ENCODE data around the gene RAB22A.
"Not testable (repeated sequence)": the region's sequence is repeated elsewhere in the genome, so short reads cannot be mapped to it uniquely, and the experiment has no call there.

RAB22A gene

DNA sequence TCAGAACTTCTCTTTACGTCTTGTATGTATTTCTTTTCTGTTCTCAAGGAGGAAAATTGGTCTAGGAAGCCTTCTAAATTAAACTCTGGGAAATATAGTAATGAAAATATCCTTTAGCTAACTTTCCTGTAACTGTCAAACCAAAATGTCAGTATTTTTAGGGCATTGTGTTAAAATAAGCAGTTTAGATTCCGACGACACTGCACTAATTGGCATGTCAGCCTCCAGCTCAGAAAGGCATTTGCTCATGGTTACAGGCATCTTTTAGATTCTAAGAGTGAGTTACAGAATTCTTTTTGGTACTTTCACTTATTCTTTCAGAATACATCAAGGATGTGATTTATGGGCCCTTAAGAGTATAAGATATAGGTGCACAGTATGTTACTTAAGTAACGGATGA is 53.5 kb downstream of the RAB22A start:
- Histone ChIP-seq H3K27me3 (ENCODE audit: control insufficient read depth in 1 of 2, insufficient read depth in 2 of 2, low read length in 2 of 2) (no peaks in the 10 kb centered on the region), H3K4me1 (ENCODE audit: control insufficient read depth in 1 of 2, insufficient read depth in 2 of 2, low read length in 2 of 2) (no peaks in the 10 kb centered on the region), H3K36me3 (ENCODE audit: control insufficient read depth in 1 of 2, insufficient read depth in 2 of 2, low read length in 2 of 2) (peaks cover 0 to 29% of the 10 kb centered on the region in 2 donors), H3K27ac (ENCODE audit: low read depth, low read length) (no peak overlapping the region), H3K4me3 (ENCODE audit: low read depth in 1 of 2, low read length in 2 of 2) (no peak overlapping the region), H3K9ac (ENCODE audit: low read depth in 1 of 2, low read length in 2 of 2) (no peak overlapping the region), H3K9me3 (ENCODE audit: control insufficient read depth in 1 of 2, low read length in 2 of 2) (no peaks in the 10 kb centered on the region)

- H3K4me3 ChIP-seq (ENCODE audit: low read depth in 1 of 2, low read length in 2 of 2) = no peak overlapping the region
- H3K36me3 ChIP-seq (ENCODE audit: control insufficient read depth in 1 of 2, insufficient read depth in 2 of 2, low read length in 2 of 2) = peaks cover 0 to 5% of the 10 kb centered on the region in 2 donors
- H3K9ac ChIP-seq (ENCODE audit: low read depth in 1 of 2, low read length in 2 of 2) = no peak overlapping the region
- H3K27me3 ChIP-seq (ENCODE audit: control insufficient read depth in 1 of 2, insufficient read depth in 2 of 2, low read length in 2 of 2) = no peaks in the 10 kb centered on the region
- no peaks in the 10 kb centered on the region for H3K9me3 ChIP-seq (ENCODE audit: control insufficient read depth in 1 of 2, low read length in 2 of 2)
- H3K4me1 ChIP-seq (ENCODE audit: control insufficient read depth in 1 of 2, insufficient read depth in 2 of 2, low read length in 2 of 2) = no peaks in the 10 kb centered on the region
- no peak overlapping the region for H3K27ac ChIP-seq (ENCODE audit: low read depth, low read length)
Measured at GRCh38 chr20:58366866-58367265, 57.4 kb downstream of the RAB22A start.

GRCh38 chr20:58372806-58373205 is 63.3 kb downstream of the RAB22A start:
- H3K9me3 ChIP-seq (ENCODE audit: control insufficient read depth in 1 of 2, low read length in 2 of 2) = no peaks in the 10 kb centered on the region

DNA sequence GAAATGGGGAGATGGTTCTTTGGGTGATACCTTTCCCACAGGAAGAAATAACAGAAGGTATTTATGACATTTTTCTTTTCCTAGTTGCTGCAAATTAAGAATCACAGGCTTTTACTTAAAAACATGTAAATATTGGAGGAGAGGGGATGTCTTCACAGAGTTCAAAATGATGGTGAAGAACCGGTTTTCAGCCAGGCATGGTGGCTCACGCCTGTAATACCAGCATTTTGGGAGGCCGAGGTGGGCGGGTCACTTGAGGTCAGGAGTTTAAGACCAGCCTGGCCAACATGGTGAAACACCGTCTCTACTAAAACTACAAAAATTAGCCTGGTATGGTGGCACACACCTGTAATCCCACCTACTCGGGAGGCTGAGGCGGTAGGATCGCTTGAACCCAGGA is 63.8 kb downstream of the RAB22A start:
- H3K27ac ChIP-seq (ENCODE audit: low read depth, low read length); H3K27me3 ChIP-seq (ENCODE audit: control insufficient read depth in 1 of 2, insufficient read depth in 2 of 2, low read length in 2 of 2); H3K9ac ChIP-seq (ENCODE audit: low read depth in 1 of 2, low read length in 2 of 2); H3K4me1 ChIP-seq (ENCODE audit: control insufficient read depth in 1 of 2, insufficient read depth in 2 of 2, low read length in 2 of 2); H3K9me3 ChIP-seq (ENCODE audit: control insufficient read depth in 1 of 2, low read length in 2 of 2); H3K36me3 ChIP-seq (ENCODE audit: control insufficient read depth in 1 of 2, insufficient read depth in 2 of 2, low read length in 2 of 2); H3K4me3 ChIP-seq (ENCODE audit: low read depth in 1 of 2, low read length in 2 of 2): not testable (repeated sequence)

More at GRCh38 chr20:58372806-58373205, 63.3 kb downstream of the RAB22A start:
- Histone ChIP-seq H3K27ac (ENCODE audit: low read depth, low read length) (no peak overlapping the region), H3K9ac (ENCODE audit: low read depth in 1 of 2, low read length in 2 of 2) (no peak overlapping the region), H3K4me3 (ENCODE audit: low read depth in 1 of 2, low read length in 2 of 2) (no peak overlapping the region), H3K27me3 (ENCODE audit: control insufficient read depth in 1 of 2, insufficient read depth in 2 of 2, low read length in 2 of 2) (no peaks in the 10 kb centered on the region), H3K4me1 (ENCODE audit: control insufficient read depth in 1 of 2, insufficient read depth in 2 of 2, low read length in 2 of 2) (no peaks in the 10 kb centered on the region), H3K36me3 (ENCODE audit: control insufficient read depth in 1 of 2, insufficient read depth in 2 of 2, low read length in 2 of 2) (no peaks in the 10 kb centered on the region)

- Histone ChIP-seq H3K4me1 (ENCODE audit: control insufficient read depth in 1 of 2, insufficient read depth in 2 of 2, low read length in 2 of 2) (no peaks in the 10 kb centered on the region), H3K4me3 (ENCODE audit: low read depth in 1 of 2, low read length in 2 of 2) (no peak overlapping the region), H3K9me3 (ENCODE audit: control insufficient read depth in 1 of 2, low read length in 2 of 2) (no peaks in the 10 kb centered on the region), H3K9ac (ENCODE audit: low read depth in 1 of 2, low read length in 2 of 2) (no peak overlapping the region), H3K27me3 (ENCODE audit: control insufficient read depth in 1 of 2, insufficient read depth in 2 of 2, low read length in 2 of 2) (no peaks in the 10 kb centered on the region), H3K36me3 (ENCODE audit: control insufficient read depth in 1 of 2, insufficient read depth in 2 of 2, low read length in 2 of 2) (no peaks in the 10 kb centered on the region), H3K27ac (ENCODE audit: low read depth, low read length) (no peak overlapping the region)
Measured at GRCh38 chr20:58374027-58374850, 64.7 kb downstream of the RAB22A start.

- Histone ChIP-seq H3K9ac (ENCODE audit: low read depth in 1 of 2, low read length in 2 of 2) (no peak overlapping the region), H3K4me1 (ENCODE audit: control insufficient read depth in 1 of 2, insufficient read depth in 2 of 2, low read length in 2 of 2) (no peaks in the 10 kb centered on the region), H3K27me3 (ENCODE audit: control insufficient read depth in 1 of 2, insufficient read depth in 2 of 2, low read length in 2 of 2) (no peaks in the 10 kb centered on the region), H3K9me3 (ENCODE audit: control insufficient read depth in 1 of 2, low read length in 2 of 2) (no peaks in the 10 kb centered on the region), H3K4me3 (ENCODE audit: low read depth in 1 of 2, low read length in 2 of 2) (no peak overlapping the region), H3K27ac (ENCODE audit: low read depth, low read length) (no peak overlapping the region), H3K36me3 (ENCODE audit: control insufficient read depth in 1 of 2, insufficient read depth in 2 of 2, low read length in 2 of 2) (no peaks in the 10 kb centered on the region)
Measured at GRCh38 chr20:58374906-58375758, 65.6 kb downstream of the RAB22A start.

GRCh38 chr20:58375759-58376352 is 66.3 kb downstream of the RAB22A start:
- Histone ChIP-seq H3K36me3 (ENCODE audit: control insufficient read depth in 1 of 2, insufficient read depth in 2 of 2, low read length in 2 of 2) (no peaks in the 10 kb centered on the region), H3K27ac (ENCODE audit: low read depth, low read length) (no peak overlapping the region), H3K4me3 (ENCODE audit: low read depth in 1 of 2, low read length in 2 of 2) (no peak overlapping the region), H3K9me3 (ENCODE audit: control insufficient read depth in 1 of 2, low read length in 2 of 2) (no peaks in the 10 kb centered on the region), H3K9ac (ENCODE audit: low read depth in 1 of 2, low read length in 2 of 2) (no peak overlapping the region), H3K4me1 (ENCODE audit: control insufficient read depth in 1 of 2, insufficient read depth in 2 of 2, low read length in 2 of 2) (no peaks in the 10 kb centered on the region), H3K27me3 (ENCODE audit: control insufficient read depth in 1 of 2, insufficient read depth in 2 of 2, low read length in 2 of 2) (no peaks in the 10 kb centered on the region)

DNA sequence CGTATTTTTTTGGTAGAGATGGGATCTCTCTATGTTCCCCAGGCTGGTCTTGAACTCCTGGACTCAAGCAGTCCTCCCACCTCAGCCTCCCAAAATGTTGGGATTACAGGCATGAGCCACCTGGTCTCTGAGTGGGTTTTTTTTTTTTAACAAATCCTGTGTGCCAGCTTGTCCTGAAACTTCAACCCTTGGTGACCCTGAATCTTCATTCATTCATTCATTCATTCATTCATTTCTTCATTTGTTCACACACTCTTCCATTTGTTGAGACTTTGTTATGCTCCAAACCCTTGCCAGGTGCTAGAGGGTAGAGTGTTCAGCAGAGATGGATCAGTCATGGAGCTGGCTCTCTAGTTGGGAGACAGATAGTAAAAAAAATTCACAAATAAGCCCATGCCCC is 67.5 kb downstream of the RAB22A start:
- no peak overlapping the region for H3K4me3 ChIP-seq (ENCODE audit: low read depth in 1 of 2, low read length in 2 of 2)
- no peak overlapping the region for H3K27ac ChIP-seq (ENCODE audit: low read depth, low read length)
- peaks cover 0 to 8% of the 10 kb centered on the region in 2 donors for H3K9me3 ChIP-seq (ENCODE audit: control insufficient read depth in 1 of 2, low read length in 2 of 2)
- no peak overlapping the region for H3K9ac ChIP-seq (ENCODE audit: low read depth in 1 of 2, low read length in 2 of 2)
- no peaks in the 10 kb centered on the region for H3K4me1 ChIP-seq (ENCODE audit: control insufficient read depth in 1 of 2, insufficient read depth in 2 of 2, low read length in 2 of 2)
- H3K27me3 ChIP-seq (ENCODE audit: control insufficient read depth in 1 of 2, insufficient read depth in 2 of 2, low read length in 2 of 2) = no peaks in the 10 kb centered on the region
- H3K36me3 ChIP-seq (ENCODE audit: control insufficient read depth in 1 of 2, insufficient read depth in 2 of 2, low read length in 2 of 2) = no peaks in the 10 kb centered on the region

- Histone ChIP-seq H3K4me3 (ENCODE audit: low read depth in 1 of 2, low read length in 2 of 2) (no peak overlapping the region), H3K9ac (ENCODE audit: low read depth in 1 of 2, low read length in 2 of 2) (no peak overlapping the region), H3K4me1 (ENCODE audit: control insufficient read depth in 1 of 2, insufficient read depth in 2 of 2, low read length in 2 of 2) (no peaks in the 10 kb centered on the region), H3K27me3 (ENCODE audit: control insufficient read depth in 1 of 2, insufficient read depth in 2 of 2, low read length in 2 of 2) (peaks cover 0 to 2% of the 10 kb centered on the region in 2 donors), H3K9me3 (ENCODE audit: control insufficient read depth in 1 of 2, low read length in 2 of 2) (peaks cover 0 to 8% of the 10 kb centered on the region in 2 donors), H3K27ac (ENCODE audit: low read depth, low read length) (no peak overlapping the region), H3K36me3 (ENCODE audit: control insufficient read depth in 1 of 2, insufficient read depth in 2 of 2, low read length in 2 of 2) (no peaks in the 10 kb centered on the region)
Measured at GRCh38 chr20:58377766-58378401, 68.4 kb downstream of the RAB22A start.

Measured in duodenal mucosa (tissue), 2 donors.